ENCODE measurements around the gene GDI1. TPM values are rescaled to one million over a fixed set of nuclear protein-coding genes. Genes with fewer than 3 reads are reported as not detected.
A peak's percentile ranks its signal among the peaks of the same experiment; 100 is the strongest.

Gene GDI1
- total and polyA plus RNA-seq, 9 of the 15 experiments (the other 6 are each of a cell fraction or from before 2014, with no cell fraction given) = 0.97 to 82.6 (median 37.5) TPM

DNA sequence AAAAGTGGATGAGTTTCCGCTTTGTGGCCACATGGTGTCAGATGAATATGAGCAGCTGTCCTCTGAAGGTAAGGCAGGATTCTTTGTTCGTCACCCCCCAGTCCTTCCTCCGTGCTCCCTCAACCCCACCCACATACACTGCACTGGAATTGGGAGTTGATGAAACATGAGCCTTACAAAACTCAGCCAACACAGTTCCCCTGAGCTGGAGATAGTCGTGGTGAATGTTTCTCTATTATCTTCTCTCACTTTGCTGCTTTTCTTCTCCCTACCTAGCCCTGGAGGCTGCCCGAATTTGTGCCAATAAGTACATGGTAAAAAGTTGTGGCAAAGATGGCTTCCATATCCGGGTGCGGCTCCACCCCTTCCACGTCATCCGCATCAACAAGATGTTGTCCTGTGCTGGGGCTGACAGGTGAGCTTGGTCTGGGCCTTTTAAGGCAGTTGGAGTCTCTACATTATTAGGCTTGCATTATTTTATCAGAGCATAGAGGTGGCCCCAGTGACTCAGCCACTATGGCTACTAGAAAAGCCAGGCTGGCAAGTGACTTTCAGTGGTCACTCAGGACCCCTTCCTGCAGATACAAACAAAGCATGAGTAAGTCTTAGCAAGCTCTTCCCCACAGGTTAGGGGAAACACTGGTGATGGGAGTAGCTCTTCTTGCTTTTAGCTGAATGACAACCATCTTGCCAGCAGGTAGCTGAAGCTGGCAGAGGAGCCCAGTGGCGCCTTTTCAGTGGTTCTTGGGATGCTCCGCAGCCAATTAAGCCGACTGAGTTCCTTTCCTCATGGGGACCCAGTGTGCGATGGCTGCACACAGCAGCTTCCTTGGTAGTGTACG, 37.2 kb upstream of the GDI1 start (continued):
- TF ChIP-seq PRDM10 (IDR thresholded peaks at IDR 0.05; ENCODE audit: partially characterized antibody) (no peak), SP1 (CRISPR knock-in tag; IDR thresholded peaks at IDR 0.05) (0 out of 2 replicates have a peak, but pooled peaks have one; percentile 46), FOXK1 (CRISPR knock-in tag; IDR thresholded peaks at IDR 0.05; ENCODE audit: borderline replicate concordance) (0 out of 2 replicates have a peak, but pooled peaks have one; percentile 15), ZFP91 (CRISPR knock-in tag; IDR thresholded peaks at IDR 0.05) (peak; percentile 50; the same call in 1 of the 2 replicates), SIN3A (IDR thresholded peaks at IDR 0.05; ENCODE audit: borderline replicate concordance in 2 of 2, control insufficient read depth in 1 of 2, low read depth in 2 of 2, low read length in 2 of 2) (0 out of 4 replicates have a peak, but pooled peaks have one; percentile 18 to 27), SUPT5H (IDR thresholded peaks at IDR 0.05) (peak; percentile 33), RBM39 (optimal IDR thresholded peaks at IDR 0.05; ENCODE audit: low read depth, low read length) (peak; percentile 51), TBL1XR1 (IDR thresholded peaks at IDR 0.05; ENCODE audit: low read length in 2 of 2) (peak in 1 of 2 experiments; percentile 64; a peak in 1 of 4 replicates), ATF1 (CRISPR knock-in tag; IDR thresholded peaks at IDR 0.05) (no peak), ATF1 (tag; IDR thresholded peaks at IDR 0.05) (peak; percentile 79), GABPB2 (CRISPR knock-in tag; conservative IDR thresholded peaks at IDR 0.05) (no peak), ZNF449 (CRISPR knock-in tag; IDR thresholded peaks at IDR 0.05) (no peak)
- TF ChIP-seq, protein P1, sequence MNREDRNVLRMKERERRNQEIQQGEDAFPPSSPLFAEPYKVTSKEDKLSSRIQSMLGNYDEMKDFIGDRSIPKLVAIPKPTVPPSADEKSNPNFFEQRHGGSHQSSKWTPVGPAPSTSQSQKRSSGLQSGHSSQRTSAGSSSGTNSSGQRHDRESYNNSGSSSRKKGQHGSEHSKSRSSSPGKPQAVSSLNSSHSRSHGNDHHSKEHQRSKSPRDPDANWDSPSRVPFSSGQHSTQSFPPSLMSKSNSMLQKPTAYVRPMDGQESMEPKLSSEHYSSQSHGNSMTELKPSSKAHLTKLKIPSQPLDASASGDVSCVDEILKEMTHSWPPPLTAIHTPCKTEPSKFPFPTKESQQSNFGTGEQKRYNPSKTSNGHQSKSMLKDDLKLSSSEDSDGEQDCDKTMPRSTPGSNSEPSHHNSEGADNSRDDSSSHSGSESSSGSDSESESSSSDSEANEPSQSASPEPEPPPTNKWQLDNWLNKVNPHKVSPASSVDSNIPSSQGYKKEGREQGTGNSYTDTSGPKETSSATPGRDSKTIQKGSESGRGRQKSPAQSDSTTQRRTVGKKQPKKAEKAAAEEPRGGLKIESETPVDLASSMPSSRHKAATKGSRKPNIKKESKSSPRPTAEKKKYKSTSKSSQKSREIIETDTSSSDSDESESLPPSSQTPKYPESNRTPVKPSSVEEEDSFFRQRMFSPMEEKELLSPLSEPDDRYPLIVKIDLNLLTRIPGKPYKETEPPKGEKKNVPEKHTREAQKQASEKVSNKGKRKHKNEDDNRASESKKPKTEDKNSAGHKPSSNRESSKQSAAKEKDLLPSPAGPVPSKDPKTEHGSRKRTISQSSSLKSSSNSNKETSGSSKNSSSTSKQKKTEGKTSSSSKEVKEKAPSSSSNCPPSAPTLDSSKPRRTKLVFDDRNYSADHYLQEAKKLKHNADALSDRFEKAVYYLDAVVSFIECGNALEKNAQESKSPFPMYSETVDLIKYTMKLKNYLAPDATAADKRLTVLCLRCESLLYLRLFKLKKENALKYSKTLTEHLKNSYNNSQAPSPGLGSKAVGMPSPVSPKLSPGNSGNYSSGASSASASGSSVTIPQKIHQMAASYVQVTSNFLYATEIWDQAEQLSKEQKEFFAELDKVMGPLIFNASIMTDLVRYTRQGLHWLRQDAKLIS (CRISPR knock-in tag; IDR thresholded peaks at IDR 0.05) = 0 out of 2 replicates have a peak, but pooled peaks have one; percentile 50
- TF ChIP-seq, protein P2, sequence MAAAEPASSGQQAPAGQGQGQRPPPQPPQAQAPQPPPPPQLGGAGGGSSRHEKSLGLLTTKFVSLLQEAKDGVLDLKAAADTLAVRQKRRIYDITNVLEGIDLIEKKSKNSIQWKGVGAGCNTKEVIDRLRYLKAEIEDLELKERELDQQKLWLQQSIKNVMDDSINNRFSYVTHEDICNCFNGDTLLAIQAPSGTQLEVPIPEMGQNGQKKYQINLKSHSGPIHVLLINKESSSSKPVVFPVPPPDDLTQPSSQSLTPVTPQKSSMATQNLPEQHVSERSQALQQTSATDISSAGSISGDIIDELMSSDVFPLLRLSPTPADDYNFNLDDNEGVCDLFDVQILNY (CRISPR knock-in tag; IDR thresholded peaks at IDR 0.05) = 0 out of 2 replicates have a peak, but pooled peaks have one; percentile 58
